CD4-positive, alpha-beta T cell treated with Interleukin-4 for 4 hours (primary cell): ENCODE measurements around the gene TRMT112.

ENCODE experiments used
- DNase-seq: peaks from one replicate; pipeline ENCODE4 v3.0.0-alpha.2; 2020

Gene TRMT112

GRCh38 chr11:64268025-64268892, 49.1 kb downstream of the TRMT112 start:
- DNase-seq = no peak

GRCh38 chr11:64267207-64267945, 50.0 kb downstream of the TRMT112 start:
- no peak for DNase-seq
